HuH-7.5 (cell line): ENCODE results near the gene PTBP3.
"Not testable (repeated sequence)": the region's sequence is repeated elsewhere in the genome, so short reads cannot be mapped to it uniquely, and the experiment has no call there.

Experiments
- DNase-seq: peaks from one replicate; pipeline ENCODE4 v3.0.0; 2011; ENCODE audit warnings: low spot score

Gene PTBP3, protein sequence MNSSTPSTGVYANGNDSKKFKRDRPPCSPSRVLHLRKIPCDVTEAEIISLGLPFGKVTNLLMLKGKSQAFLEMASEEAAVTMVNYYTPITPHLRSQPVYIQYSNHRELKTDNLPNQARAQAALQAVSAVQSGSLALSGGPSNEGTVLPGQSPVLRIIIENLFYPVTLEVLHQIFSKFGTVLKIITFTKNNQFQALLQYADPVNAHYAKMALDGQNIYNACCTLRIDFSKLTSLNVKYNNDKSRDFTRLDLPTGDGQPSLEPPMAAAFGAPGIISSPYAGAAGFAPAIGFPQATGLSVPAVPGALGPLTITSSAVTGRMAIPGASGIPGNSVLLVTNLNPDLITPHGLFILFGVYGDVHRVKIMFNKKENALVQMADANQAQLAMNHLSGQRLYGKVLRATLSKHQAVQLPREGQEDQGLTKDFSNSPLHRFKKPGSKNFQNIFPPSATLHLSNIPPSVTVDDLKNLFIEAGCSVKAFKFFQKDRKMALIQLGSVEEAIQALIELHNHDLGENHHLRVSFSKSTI

DNA sequence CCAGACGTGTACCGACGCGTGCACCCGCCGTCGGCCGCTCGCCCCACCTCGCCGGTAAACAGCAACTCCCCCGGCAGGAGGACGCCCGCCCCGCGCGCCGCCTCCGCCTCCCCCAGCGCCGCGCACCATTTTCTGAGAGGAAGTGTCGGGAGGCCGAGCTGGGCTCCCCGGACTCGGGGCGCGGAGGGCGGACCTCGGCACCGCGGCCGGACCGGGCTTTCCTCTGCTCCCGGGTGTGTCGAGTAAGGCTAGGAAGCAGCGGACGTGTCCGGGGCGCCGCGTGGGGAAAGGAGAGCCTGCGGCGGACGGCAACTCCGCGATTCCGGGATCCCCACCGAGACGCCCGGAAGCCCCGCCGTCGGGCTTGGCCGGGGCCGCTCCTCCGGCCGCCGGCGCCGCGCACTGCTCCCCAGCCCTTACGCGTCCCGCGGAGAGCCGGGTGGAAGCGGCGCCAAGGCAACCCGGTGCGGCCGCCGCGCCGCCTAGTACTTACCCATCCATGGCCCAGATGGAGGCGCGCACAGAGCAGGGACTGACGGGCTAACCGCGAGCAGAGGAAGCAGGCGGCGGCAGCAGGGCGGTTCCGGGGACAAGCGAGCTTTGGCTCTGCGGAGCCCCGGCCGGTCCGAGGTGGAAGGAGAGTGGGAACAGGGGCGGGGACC is at the start of gene PTBP3:
Gene PTBP3, minus strand, starts transcription at position 643 of the 662 bp plus-strand sequence. CDS start 35,754 bp downstream, outside the sequence.
- peak; percentile 50 for DNase-seq

DNA sequence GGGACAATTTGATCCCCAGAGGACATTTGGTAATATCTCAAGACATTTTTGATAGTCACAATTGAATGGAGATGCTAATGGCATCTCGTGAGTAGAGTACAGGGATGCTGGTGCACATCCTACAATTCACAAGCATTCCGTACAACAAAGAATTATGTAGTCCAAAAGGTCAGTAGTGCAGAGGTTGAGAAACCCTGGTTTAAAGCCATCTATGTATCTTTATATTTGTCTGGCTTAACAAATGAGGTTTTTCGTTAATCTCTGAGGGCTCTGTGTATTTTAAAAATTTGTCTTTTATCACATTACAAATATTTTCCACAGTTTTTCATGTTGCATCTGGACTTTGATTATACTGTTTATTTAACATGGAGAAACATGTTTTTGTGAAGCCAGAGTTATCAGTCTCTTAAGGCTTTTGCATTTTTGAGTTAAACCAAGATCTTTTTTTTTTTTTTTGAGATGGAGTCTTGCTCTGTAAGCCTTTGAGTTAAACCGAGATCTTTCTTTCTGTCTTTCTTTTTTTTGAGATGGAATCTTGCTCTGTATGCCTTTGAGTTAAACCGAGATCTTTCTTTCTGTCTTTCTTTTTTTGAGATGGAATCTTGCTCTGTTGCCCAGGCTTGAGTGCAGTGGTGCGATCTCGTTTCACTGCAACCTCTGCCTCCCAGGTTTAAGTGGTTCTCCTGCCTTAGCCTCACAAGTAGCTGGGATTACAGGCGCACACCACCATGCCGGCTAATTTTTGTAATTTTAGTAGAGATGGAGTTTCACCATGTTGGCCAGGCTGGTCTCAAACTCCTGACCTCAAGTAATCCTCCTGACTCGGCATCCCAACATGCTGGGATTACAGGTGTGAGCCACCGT is 49.3 kb upstream of the PTBP3 start:
- DNase-seq, result peak; percentile 37

DNA sequence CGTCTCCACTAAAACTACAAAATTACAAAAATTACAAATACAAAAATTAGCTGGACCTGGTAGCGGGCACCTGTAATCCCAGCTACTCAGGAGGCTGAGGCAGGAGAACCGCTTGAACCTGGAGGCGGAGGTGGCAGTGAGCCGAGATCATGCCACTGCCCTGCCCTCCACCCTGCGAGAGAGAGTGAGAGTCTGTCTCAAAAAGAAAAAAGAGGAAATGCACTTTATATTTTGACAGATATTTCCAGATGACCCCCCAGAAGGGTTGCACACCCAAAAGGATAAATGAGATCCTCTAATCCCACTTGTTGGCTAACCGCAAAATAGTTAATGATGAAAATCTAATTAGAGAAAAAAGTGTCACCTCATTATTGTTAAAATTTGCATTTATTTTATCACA is 48.6 kb upstream of the PTBP3 start:
- no peak for DNase-seq

DNA sequence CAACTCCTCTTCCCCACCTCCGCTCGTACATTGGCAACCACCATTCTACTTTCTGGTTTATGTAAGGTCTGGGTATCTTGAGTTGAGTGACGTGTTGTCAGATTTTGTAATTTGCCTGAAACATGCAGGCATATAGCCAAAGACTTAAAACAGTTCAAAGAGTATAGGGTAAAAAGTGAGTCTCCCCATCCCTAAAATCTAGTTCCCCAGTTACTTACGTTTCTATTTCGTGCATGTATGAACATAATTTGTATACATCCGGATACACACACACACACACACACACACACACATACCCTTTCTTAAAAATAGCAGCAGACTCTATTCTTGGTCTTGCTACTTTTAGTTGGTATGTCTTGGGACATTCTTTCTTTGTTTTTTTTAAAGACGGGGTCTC is 47.4 kb upstream of the PTBP3 start:
- no peak for DNase-seq

DNA sequence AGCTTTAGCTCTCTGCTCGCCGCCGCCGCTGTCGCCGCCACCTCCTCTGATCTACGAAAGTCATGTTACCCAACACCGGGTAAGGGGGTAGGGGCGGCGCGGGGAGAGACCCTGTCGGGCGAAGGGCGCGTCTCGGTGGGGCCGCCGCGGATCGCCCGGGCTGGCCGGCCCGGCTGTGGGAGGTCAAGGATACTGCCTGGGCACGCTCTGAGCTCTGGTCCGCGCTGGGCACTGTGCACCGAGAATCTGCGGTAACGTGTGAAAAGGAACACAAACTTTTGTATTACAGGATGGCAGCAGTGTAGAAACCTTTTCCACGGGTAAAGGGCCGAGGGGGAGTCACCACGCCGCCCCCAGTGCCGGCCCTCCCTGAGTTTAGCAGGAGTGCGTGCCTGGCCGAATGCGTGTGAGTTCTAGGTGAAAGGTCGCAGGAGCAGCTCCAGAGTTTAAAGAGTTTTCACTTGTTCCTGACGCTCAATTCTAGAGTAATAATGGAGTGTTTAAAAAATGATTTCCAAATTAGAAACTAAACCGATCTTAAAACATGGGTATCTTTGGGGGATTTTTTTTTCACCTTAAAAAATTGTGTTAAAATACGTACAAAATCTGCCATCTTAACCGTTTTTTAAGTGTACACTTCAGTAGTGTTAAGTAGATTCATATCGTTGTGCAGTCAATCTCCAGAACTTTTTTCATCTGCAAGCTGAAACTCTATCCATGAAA is 46.8 kb upstream of the PTBP3 start, which contains the start of gene HSDL2:
Gene HSDL2, plus strand, starts transcription at position 7 of the 723 bp plus-strand sequence. Its CDS starts 56 bp downstream, at position 63.
- no peak for DNase-seq

DNA sequence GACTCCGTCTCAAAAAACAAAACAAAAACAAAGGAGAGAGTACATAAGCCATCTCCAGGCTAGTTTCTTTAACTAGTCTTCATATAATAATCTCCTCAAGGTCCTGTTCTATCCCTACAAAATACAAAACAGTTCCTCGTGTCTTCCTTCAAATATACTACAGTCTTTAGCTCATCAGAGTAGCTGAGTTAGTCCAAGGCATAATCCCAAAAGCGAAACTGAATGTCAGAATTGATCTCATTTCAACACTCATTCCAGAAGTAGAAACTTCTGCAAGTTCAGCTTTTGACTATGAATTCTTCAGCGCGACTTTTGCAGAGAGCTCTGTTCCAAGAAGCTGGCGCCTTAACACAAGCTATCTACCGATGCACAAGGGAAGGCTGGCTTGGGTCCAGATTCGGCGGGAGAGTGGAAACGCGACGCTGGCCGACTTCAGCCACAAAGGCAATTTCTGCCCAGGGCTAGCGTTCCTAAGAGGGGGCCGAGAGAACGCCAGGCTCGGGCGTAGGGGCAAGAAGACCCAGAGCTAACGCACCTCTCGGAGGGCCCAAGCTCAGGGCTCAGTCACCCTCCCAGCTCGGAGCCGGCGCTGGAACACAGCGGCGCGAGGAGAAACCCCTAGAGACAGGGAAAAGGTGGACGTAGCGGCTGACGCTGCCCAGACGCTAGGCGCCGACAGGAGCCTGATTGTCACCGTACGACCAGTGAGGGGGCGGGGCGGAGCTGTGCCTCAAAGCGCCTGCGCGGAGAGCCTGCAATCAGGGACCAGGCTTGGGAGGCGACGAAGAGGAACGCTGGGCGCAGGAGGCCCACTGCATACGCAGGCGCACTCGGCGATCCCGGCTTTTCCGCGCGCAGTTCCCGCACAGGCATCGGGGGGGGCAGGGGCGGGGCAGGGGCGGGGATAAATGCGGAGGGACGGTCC is 46.0 kb upstream of the PTBP3 start:
- peak; percentile 84 for DNase-seq

DNA sequence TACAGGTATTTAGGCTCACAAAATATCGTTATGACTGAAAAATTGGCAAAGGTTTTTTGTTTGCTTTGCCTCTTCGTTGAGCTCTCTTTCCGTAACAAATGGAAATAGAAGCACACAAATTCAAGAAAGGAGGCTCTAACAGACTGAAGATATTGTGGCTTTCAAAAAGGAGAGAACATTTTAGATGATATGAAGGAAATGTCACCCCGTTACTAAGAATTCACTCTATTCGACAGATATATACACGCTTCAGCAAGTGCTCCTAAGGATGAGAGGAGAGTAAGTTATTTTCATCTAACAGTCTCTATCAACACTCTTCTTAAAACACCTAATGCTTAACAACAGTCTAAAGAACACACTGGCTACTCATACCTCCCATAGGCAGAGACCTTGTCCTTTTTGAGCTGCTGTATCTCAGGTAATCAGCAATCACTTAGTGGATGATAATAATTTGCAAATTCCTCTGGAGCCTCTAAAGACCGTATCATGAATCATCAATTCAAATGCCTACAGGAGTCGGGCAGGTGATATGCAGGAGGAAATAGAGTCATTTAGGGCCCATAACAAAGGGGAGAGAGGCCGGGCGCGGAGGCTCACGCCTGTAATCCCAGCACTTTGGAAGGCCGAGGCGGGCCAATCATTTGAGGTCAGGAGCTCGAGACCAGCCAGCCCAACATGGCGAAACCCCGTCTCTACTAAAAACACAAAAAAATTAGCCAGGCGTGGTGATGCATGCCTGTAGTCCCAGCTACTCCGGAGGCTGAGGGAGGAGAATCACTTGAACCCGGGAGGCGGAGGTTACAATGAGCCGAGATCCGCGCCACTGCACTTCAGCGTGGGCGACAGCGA is 45.1 kb upstream of the PTBP3 start:
- DNase-seq, result no peak

DNA sequence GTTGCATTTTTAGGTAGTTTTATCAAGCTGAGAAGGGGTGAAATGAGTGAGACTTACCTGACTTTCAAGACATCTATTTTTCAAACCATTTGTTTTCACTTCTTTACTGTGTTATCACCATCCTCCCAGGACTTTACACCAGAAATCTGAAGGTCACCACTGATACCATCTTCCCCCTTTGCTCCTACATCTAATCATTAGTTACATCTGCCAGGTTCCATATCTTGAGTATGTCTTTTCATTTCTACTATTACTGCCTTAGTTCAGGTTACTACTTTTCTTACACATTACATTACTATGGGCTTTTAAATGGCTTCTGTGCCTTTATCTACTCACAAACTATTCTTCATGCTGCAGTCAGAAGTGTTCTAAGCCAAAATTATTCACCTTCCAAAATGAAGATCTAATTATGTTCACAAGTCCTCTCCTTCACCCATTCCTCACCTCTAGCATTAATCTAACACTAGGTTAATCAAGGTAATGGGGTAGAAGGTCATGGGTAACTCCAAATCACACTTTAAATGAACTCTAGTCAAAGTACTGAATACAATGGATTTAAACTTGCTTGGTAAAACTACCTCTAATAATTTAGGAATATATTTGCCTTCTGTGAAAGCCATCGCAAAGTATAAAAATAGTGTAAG is 44.4 kb upstream of the PTBP3 start:
- DNase-seq, result no peak

DNA sequence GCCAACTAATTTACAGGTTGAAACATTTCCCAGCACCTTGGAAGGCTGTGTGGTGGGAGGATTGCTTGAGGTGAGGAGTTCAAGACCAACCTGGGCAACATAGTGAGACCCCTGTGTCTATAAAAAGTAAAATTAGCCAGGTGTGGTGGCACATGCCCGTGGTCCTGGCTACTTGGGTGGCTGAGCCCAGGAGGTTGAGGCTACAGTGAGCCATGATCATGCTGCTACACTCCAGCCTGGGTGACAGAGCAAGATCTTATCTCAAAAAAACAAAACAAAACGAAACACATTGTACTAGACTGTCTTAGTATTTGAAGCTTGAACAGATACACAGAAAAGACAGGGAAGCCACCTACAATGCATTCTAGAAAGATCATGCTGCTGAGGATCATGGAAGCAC is 43.7 kb upstream of the PTBP3 start:
- DNase-seq, result no peak

DNA sequence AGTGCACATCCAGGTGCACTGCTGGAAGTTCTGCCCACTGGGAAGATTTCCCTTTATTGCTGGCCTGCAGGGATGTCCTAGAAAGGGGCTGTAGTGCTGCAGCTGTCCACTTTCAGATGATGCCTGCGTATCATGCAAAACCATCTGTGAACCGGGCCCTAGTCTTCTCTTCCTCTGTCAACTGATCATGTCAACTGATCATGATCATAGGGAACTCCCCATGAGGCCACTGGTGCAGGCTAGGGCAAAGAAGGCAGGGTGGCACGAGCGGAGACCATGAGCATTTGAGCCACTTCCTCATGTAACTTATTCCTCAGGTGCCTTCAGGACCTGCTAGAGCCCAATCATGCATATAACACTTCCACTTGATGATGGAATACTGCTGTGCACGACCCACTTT is 41.9 kb upstream of the PTBP3 start:
- DNase-seq, result no peak

DNA sequence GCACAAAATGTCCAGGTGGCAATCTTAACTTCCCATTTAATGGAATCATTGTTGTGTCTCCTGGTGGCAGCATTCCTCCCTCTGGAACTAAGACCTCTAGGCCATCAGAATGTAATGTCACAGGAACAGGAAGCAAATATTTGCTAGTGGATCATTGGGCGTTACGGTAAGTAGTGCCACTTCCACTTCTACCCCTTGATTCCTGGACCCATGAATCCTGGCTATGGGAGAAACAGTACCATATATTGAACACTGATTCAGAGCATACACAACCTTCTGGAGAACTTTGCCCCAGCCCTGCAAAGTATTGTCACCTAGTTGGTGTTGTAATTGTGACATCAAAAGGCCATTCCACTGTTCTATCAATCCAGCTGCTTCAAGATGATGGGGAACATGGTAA is 40.8 kb upstream of the PTBP3 start:
- DNase-seq, result not testable (repeated sequence)

DNA sequence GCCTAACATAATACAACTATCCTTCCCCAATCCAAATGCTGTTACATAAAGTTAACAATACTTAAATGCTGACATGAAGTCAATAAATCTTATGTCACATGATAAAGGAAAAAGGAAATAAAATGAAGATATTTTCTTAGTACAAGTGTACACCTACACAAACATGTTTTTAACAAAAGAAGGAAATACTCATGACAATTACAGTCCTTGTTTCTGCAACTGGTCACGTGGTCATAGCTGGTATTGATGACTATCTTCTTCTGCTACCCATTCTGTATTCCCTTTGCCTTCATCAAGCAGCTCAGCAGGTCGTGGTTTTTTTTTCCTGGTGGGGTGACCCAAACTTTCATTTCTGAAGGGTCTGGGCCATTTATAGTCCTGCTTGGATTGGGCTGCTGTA is 40.2 kb upstream of the PTBP3 start:
- DNase-seq, result not testable (repeated sequence)

DNA sequence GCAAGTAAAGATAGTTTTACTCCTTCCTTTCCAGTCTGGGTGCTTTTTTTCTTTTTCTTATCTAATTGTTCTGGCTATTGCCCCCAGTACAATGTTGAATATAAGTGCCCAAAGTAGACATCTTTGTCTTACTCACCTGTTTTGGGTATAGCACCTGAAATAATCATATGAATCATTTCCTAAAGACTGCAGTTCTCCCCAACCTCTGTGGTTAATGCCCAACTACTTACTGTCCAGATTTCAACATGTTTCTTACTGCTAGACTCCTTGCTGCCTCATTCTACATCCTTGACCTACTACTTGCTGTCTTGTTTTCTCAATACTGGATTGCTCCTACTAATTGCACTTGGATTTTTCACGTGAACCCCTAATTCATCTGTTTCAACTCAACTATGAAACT is 37.6 kb upstream of the PTBP3 start:
- DNase-seq, result no peak

DNA sequence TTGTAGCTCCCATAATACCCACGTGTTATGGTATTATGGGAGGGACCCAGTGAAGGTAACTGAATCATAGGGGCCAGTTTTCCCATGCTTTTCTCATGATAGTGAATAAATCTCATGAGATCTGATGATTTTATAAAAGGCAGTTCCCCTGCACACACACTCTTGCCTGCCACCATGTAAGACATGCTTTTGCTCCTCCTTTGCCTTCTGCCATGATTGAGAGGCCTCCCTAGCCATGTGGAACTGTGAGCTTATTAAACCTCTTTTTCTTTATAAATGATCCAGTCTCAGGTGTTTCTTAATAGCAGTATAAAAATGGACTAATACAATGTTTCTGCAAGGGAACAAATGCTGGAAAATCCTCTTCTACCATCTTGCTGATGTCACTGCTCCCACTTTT is 36.4 kb upstream of the PTBP3 start:
- DNase-seq, result no peak

DNA sequence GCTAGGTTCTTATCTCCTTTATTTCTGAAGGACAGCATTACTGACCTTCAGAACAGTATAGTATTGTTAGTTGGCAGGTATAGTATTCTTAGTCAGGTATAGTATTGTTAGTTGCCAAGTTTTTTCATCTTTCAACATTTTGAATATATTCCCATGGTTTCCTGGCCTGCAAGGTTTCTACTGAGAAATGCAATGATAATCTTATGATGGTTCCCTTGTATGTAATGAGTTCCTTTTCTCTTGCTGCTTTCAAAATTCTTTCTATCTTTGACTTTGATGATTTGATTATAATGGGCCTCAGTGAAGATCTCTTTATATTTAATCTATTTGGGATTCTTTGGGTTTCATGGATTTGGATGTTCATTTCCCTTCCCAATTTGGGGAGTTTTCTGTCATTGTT is 34.0 kb upstream of the PTBP3 start:
- DNase-seq, result no peak

DNA sequence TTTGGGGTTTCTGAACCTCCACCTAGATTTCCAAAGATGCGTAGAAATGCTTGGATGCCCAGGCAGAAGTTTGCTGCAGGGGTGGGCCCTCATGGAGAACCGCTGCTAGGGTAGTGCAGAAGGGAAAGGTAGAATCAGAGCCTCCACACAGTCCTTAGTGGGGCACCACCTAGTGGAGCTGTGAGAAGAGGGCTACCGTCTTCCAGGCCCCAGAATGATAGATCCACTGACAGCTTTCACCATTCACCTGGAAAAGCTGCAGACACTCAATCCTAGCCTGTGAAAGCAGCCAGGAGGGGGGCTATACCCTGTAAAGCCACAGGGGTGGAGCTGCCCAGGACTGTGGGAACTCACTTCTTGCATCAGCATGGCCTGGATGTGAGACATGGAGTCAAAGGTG is 33.2 kb upstream of the PTBP3 start:
- no peak for DNase-seq

DNA sequence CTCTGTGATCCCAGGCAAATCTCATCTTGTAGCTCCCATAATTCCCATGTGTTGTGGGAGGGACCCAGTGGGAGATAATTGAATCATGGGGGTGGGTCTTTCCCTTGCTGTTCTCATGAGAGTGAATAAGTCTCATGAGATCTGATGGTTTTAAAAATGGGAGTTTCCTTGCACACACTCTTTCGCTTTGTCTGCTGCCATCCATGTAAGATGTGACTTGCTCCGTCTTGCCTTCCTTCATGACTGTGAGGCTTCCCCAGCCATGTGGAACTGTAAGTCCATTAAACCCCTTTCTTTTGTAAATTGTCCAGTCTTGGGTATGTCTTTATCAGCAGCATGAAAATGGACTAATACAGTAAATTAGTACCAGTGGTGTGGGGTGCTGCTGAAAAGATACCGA is 31.8 kb upstream of the PTBP3 start:
- DNase-seq, result not testable (repeated sequence)

DNA sequence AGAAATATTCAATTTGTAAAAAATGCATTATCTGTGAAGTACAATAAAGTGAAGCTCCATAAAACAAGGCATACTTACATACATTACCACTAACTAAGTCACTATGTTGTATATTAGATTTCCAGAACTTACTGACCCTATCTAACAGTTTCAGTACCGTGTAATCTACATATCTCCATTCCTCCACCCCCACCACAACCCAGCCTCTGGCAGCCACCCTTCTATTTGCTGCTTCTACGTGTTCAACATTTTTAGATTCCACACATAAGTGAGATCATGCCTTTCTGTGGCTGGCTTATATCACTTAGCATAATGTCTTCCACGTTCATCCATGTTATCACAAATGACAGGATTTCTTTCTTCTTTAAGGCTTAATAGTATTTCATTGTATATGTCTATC is 31.3 kb upstream of the PTBP3 start:
- no peak for DNase-seq

DNA sequence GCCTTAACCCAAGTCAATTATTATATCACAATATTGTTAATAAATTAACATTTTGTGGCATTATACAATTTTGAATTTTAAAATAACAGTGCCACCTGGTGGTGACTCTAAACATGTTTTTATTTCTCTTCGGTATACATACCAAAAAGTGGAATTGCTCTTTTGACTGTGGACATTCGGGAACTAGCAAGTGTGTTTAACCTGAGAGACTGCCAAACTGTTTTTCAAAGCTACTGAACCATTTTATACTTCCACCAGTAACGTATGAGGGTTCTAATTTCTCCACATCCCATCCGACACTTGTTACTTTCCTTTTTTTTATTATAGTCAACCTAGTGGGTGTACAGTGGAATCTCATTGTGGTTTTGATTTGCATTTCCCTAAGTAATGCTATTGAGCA is 28.2 kb upstream of the PTBP3 start:
- no peak for DNase-seq
